HepG2 (cell line): ENCODE measurements around the gene CTCF. TPM values are rescaled to one million over a fixed set of nuclear protein-coding genes. Genes with fewer than 3 reads are reported as not detected.

ENCODE experiments used
- CC2D1A ChIP-seq: sonication (generic); formaldehyde crosslinking; IDR thresholded peaks from 2 replicates; pipeline ENCODE4 v1.8.1; 2023; ENCODE audit warnings: mild to moderate bottlenecking, missing genetic modification reagents
- CREBL2 ChIP-seq: sonication (generic); formaldehyde crosslinking; IDR thresholded peaks from 2 replicates; pipeline ENCODE4 v1.8.1; 2023; ENCODE audit warnings: missing genetic modification reagents, mild to moderate bottlenecking, borderline replicate concordance
- CSRNP1 ChIP-seq: sonication (generic); formaldehyde crosslinking; IDR thresholded peaks from 2 replicates; pipeline ENCODE4 v1.8.1; 2023; ENCODE audit warnings: mild to moderate bottlenecking, missing genetic modification reagents
- ELF3 ChIP-seq: IDR thresholded peaks from 2 replicates; pipeline ENCODE4 v1.6.1; 2016; ENCODE audit warnings: missing genetic modification reagents, missing compliant biosample characterization
- GLI4 ChIP-seq: sonication (generic); formaldehyde crosslinking; IDR thresholded peaks from 2 replicates; pipeline ENCODE4 v1.5.1; 2020; ENCODE audit warnings: missing genetic modification reagents, mild to moderate bottlenecking, moderate library complexity, borderline replicate concordance
- HINFP ChIP-seq: sonication (generic); formaldehyde crosslinking; IDR thresholded peaks from 2 replicates; pipeline ENCODE4 v1.4.0; 2020; ENCODE audit warnings: low read depth, mild to moderate bottlenecking, missing genetic modification reagents
- NBN ChIP-seq: fragments of 450-650 bp; conservative IDR thresholded peaks from 2 replicates; pipeline ENCODE4 v1.6.1; 2017
- NFKBIZ ChIP-seq: IDR thresholded peaks from 2 replicates; pipeline ENCODE4 v1.6.1; 2018; ENCODE audit warnings: missing genetic modification reagents, missing compliant biosample characterization
- NR2F2 ChIP-seq: IDR thresholded peaks from 2 replicates; pipeline ENCODE4 v1.6.1; 2012; ENCODE audit warnings: low read depth, inconsistent platforms, borderline replicate concordance
- POLR2A ChIP-seq, 2 experiments: IDR thresholded peaks; 2 replicates each; pipeline ENCODE4 v1.6.1; 2011; ENCODE audit warnings: low read depth in 2 of 2, low read length in 2 of 2, mild to moderate bottlenecking in 1 of 2, moderate library complexity in 1 of 2; ENCODE audit not compliant: insufficient read depth in 1 of 2
- PRMT3 ChIP-seq: sonication (generic); formaldehyde crosslinking; IDR thresholded peaks from 2 replicates; pipeline ENCODE4 v1.8.1; 2022; ENCODE audit warnings: low read depth, mild to moderate bottlenecking, moderate library complexity, missing genetic modification reagents, borderline replicate concordance
- RNF219 ChIP-seq: sonication (generic); formaldehyde crosslinking; IDR thresholded peaks from 2 replicates; pipeline ENCODE4 v1.5.0; 2020; ENCODE audit warnings: mild to moderate bottlenecking, missing genetic modification reagents
- SNAPC5 ChIP-seq: sonication (generic); formaldehyde crosslinking; IDR thresholded peaks from 2 replicates; pipeline ENCODE4 v1.8.1; 2023; ENCODE audit warnings: mild to moderate bottlenecking, missing genetic modification reagents, borderline replicate concordance
- SOX6 ChIP-seq, 2 experiments: fragments of 450-650 bp in 1 of 2; sonication (generic) in 1 of 2; formaldehyde crosslinking in 1 of 2; IDR thresholded peaks; 2 replicates each; pipeline versions ENCODE4 v1.4.0 to v1.6.1; 2017 to 2020; ENCODE audit warnings: antibody characterized with exemption in 1 of 2, mild to moderate bottlenecking in 1 of 2, missing genetic modification reagents in 1 of 2
- ZBTB3 ChIP-seq: sonication (generic); formaldehyde crosslinking; IDR thresholded peaks from 2 replicates; pipeline ENCODE4 v1.4.0; 2020; ENCODE audit warnings: low read depth, mild to moderate bottlenecking, moderate library complexity, missing genetic modification reagents, borderline replicate concordance
- ZFAT ChIP-seq: sonication (generic); formaldehyde crosslinking; conservative IDR thresholded peaks from 2 replicates; pipeline ENCODE4 v1.8.1; 2023; ENCODE audit warnings: missing genetic modification reagents, inconsistent platforms
- ZNF34 ChIP-seq: sonication (generic); formaldehyde crosslinking; IDR thresholded peaks from 2 replicates; pipeline ENCODE4 v1.4.0; 2020; ENCODE audit warnings: mild to moderate bottlenecking, missing genetic modification reagents, borderline replicate concordance
- ZNF431 ChIP-seq: sonication (generic); formaldehyde crosslinking; IDR thresholded peaks from 2 replicates; pipeline ENCODE4 v1.9.0; 2022; ENCODE audit warnings: missing genetic modification reagents, low read depth, mild to moderate bottlenecking, borderline replicate concordance
- ZNF432 ChIP-seq: sonication (generic); formaldehyde crosslinking; IDR thresholded peaks from 2 replicates; pipeline ENCODE4 v1.5.0; 2020; ENCODE audit warnings: missing genetic modification reagents, mild to moderate bottlenecking, borderline replicate concordance
- ZNF607 ChIP-seq: sonication (generic); formaldehyde crosslinking; IDR thresholded peaks from 2 replicates; pipeline ENCODE4 v1.5.1; 2020; ENCODE audit warnings: missing genetic modification reagents, mild to moderate bottlenecking, borderline replicate concordance
- ZNF749 ChIP-seq: sonication (generic); formaldehyde crosslinking; IDR thresholded peaks from 2 replicates; pipeline ENCODE4 v1.8.0; 2022; ENCODE audit warnings: mild to moderate bottlenecking, missing genetic modification reagents, moderate library complexity, borderline replicate concordance
- ZNF839 ChIP-seq: sonication (generic); formaldehyde crosslinking; IDR thresholded peaks from 2 replicates; pipeline ENCODE4 v1.4.0; 2020; ENCODE audit warnings: missing genetic modification reagents, mild to moderate bottlenecking, borderline replicate concordance
- ZSCAN30 ChIP-seq: sonication (generic); formaldehyde crosslinking; IDR thresholded peaks from 2 replicates; pipeline ENCODE4 v1.5.0; 2020; ENCODE audit warnings: mild to moderate bottlenecking, missing genetic modification reagents
- polyA plus RNA-seq, 8 experiments: library from polyadenylated mRNA; depleted of rRNA in 3 of 8; stranded (reverse) in 7 of 8; unstranded in 1 of 8; fragments of >200 nt; fragmentation: Illumina TruSeq in 4 of 8; extraction: Trizol in 4 of 8; gene quantifications; 2 replicates each; pipeline versions ENCODE4 v1.2.1 to v1.2.3, GENCODE V29; 2011 to 2016; ENCODE audit warnings: low read depth in 4 of 8, missing spikeins in 1 of 8, mixed read lengths in 1 of 8; ENCODE audit not compliant: insufficient read depth in 1 of 8
- total RNA-seq, 5 experiments: library from RNA; depleted of rRNA; stranded (reverse); fragments of >200 nt; fragmentation: Illumina TruSeq; extraction: Trizol; gene quantifications; 2 replicates each; pipeline ENCODE4 v1.2.3, GENCODE V29; 2016; ENCODE audit warnings: low read depth in 1 of 5

The CTCF gene
- total and polyA plus RNA-seq, 2 of the 13 experiments (the other 11 are each of a cell fraction or from before 2014, with no cell fraction given), result 19.5 to 37.5 TPM

- TF ChIP-seq CC2D1A (no peak), CSRNP1 (peak; percentile 97), POLR2A (IDR thresholded peaks at IDR 0.05; ENCODE audit: insufficient read depth in 1 of 2, low read depth in 2 of 2, low read length in 2 of 2) (peak; percentile 70 to 88), NBN (no peak), ZSCAN30 (CRISPR knock-in tag) (no peak), RNF219 (CRISPR knock-in tag) (no peak), NR2F2 (0 out of 2 replicates have a peak, but pooled peaks have one; percentile 0), ZNF749 (CRISPR knock-in tag) (peak; percentile 62; the same call in 1 of the 2 replicates), GLI4 (no peak), ZFAT (CRISPR knock-in tag) (no peak), ZNF839 (0 out of 2 replicates have a peak, but pooled peaks have one; percentile 60), SNAPC5 (CRISPR knock-in tag) (peak; percentile 90; the same call in 1 of the 2 replicates), CREBL2 (no peak; the same call in 1 of the 2 replicates), ZNF607 (CRISPR knock-in tag) (0 out of 2 replicates have a peak, but pooled peaks have one; percentile 21), SOX6 (IDR thresholded peaks at IDR 0.05) (no peak), SOX6 (CRISPR knock-in tag; IDR thresholded peaks at IDR 0.05) (peak; percentile 61; the same call in 1 of the 2 replicates), NFKBIZ (no peak; the same call in 1 of the 2 replicates), ZNF432 (CRISPR knock-in tag) (no peak), ZNF431 (CRISPR knock-in tag) (peak; percentile 80; the same call in 1 of the 2 replicates), HINFP (no peak), PRMT3 (CRISPR knock-in tag) (no peak), ELF3 (CRISPR knock-in tag) (peak; percentile 86), ZNF34 (CRISPR knock-in tag) (0 out of 2 replicates have a peak, but pooled peaks have one; percentile 12), ZBTB3 (CRISPR knock-in tag) (no peak)
These were observed 351 bp upstream of the CTCF start (continued) for GRCh38 chr16:67561824-67562525.
